Right ventricle myocardium inferior (tissue), 1 donor: Measurements from ENCODE around the gene DENND4C. TPM values are rescaled to one million over a fixed set of nuclear protein-coding genes. Genes with fewer than 3 reads are reported as not detected.
"Not testable (repeated sequence)": the region's sequence is repeated elsewhere in the genome, so short reads cannot be mapped to it uniquely, and the experiment has no call there.

ENCODE experiments used
- ATAC-seq: fragments of 200-7000 bp; cut with Tn5 transposase; one replicate; pipeline ENCODE4 v1.9.1; 2020; ENCODE audit warnings: mild to moderate bottlenecking, moderate library complexity
- DNase-seq: peaks from one replicate; pipeline ENCODE4 v3.0.0; 2021; ENCODE audit errors: missing footprints
- intact Hi-C: fragments of 100-400 bp; cut with DNase I; formaldehyde crosslinking; loops from one replicate; pipeline ENCODE4 v1.11.0; 2022
- total RNA-seq: library from RNA; stranded (reverse); fragmentation: NEBNext Ultra II Directional; extraction: Animal tissue kit (Norgen Biotek cat#: 25700); gene quantifications from one replicate; pipeline ENCODE4 v1.2.1, GENCODE V29; 2021
- donor health status: DM: no; HTN: yes; CAD: no; lungs with severe emphysema.

Gene DENND4C
- total RNA-seq, 1 donor from 2014 or later = 22.0 TPM

GRCh38 chr9:19385786-19386501 is 155.5 kb downstream of the DENND4C start:
- ATAC-seq = no peak
- intact Hi-C loops = no loop called here
- DNase-seq = peak; percentile 31

DNA sequence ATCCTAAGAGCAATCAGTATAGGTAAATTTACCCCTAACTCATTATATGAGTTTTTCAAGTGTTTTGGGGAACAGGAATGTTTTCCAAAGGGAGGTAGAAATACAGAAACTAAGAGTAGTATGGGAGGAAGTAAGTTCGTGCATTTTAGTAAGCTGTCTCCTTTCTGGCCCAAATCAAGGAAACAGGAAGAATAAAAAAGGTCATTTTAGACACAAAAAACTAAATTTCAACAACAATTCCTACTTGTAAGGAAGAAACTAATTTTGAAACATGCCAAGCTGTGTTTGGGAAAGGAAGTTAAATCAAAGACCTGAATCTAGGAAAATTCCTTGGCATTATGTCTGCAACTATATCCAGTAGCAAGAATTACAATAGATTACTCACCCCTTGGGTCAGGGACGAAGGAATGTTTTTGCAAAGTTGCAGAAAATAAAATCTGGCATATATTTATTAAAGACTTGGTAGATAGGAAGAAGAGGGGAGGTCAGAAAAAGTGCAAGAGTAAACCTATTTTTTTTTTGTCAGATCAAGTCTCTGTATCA is 156.1 kb downstream of the DENND4C start:
- DNase-seq (no peak), ATAC-seq (no peak)
- intact Hi-C loops = no loop called here

GRCh38 chr9:19387317-19387716 is 156.8 kb downstream of the DENND4C start:
- no peak for ATAC-seq
- DNase-seq = no peak

GRCh38 chr9:19389539-19389938 is 159.0 kb downstream of the DENND4C start:
- DNase-seq, intact Hi-C loops: not testable (repeated sequence)

More at GRCh38 chr9:19387317-19387716, 156.8 kb downstream of the DENND4C start:
- intact Hi-C loops = no loop called here

GRCh38 chr9:19397845-19398244 is 167.4 kb downstream of the DENND4C start:
- DNase-seq (no peak), ATAC-seq (no peak)
- intact Hi-C loops = no loop called here

More at GRCh38 chr9:19389539-19389938, 159.0 kb downstream of the DENND4C start:
- not testable (repeated sequence) for ATAC-seq

DNA sequence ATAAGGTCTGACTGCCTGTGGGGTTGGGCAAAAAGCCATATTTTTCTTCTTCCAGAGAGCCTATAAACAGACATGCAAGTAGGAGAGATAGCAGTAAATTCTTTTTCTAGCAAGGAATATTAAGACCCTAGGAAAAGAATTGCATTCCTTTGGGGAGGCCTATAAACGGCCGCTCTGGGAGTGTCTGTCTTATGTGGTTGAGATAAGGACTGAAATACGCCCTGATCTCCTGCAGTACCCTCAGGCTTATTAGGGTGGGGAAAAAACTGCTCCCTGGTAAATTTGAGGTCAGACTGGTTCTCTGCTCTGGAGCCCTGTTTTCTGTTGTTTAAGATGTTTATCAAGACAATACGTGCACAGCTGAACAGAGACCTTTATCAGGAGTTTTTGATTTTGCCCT is 172.7 kb downstream of the DENND4C start:
- DNase-seq, intact Hi-C loops, ATAC-seq: not testable (repeated sequence)

- DNase-seq (no peak), ATAC-seq (no peak)
- intact Hi-C loops = no loop called here
Measured at GRCh38 chr9:19404283-19405075, 174.0 kb downstream of the DENND4C start.

- intact Hi-C loops = no loop called here
- ATAC-seq = no peak
- DNase-seq = no peak
Measured at GRCh38 chr9:19405771-19406170, 175.3 kb downstream of the DENND4C start.

DNA sequence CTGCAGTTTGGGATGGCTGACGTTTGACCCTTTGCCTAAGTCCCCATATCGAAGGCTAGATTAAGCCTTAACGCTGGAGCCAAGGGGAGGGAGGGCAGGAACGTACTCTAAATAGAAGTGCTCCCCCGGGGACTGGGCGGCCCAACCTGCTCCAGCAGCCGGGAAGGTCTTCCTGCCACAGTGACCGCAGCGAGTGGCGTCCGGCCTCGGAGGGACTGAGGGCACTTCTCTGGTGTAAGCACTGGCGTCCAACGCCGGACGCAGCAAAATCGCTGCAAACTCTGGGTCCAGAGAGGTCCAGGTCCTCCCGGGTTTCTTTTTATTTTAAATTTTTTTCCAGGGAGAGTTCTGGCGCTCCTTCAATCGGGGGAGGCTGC is 177.8 kb downstream of the DENND4C start:
- ATAC-seq (peak; percentile 51), DNase-seq (peak; percentile 88)
- intact Hi-C loops = loop anchor here (2.0 kb wide), 2 partner anchors 28 to 48 kb away; partner anchors contain the start of gene RPS6

GRCh38 chr9:19408693-19409400 is 178.4 kb downstream of the DENND4C start, which contains the start of gene ACER2:
Gene ACER2 (plus strand): TSS chr9:19409009. CDS start chr9:19409085, 76 bp downstream.
- peak; percentile 98 for ATAC-seq
- DNase-seq = peak; percentile 98
- intact Hi-C loops = loop anchor here (2.0 kb wide), 2 partner anchors 28 to 48 kb away; partner anchors contain the start of gene RPS6

DNA sequence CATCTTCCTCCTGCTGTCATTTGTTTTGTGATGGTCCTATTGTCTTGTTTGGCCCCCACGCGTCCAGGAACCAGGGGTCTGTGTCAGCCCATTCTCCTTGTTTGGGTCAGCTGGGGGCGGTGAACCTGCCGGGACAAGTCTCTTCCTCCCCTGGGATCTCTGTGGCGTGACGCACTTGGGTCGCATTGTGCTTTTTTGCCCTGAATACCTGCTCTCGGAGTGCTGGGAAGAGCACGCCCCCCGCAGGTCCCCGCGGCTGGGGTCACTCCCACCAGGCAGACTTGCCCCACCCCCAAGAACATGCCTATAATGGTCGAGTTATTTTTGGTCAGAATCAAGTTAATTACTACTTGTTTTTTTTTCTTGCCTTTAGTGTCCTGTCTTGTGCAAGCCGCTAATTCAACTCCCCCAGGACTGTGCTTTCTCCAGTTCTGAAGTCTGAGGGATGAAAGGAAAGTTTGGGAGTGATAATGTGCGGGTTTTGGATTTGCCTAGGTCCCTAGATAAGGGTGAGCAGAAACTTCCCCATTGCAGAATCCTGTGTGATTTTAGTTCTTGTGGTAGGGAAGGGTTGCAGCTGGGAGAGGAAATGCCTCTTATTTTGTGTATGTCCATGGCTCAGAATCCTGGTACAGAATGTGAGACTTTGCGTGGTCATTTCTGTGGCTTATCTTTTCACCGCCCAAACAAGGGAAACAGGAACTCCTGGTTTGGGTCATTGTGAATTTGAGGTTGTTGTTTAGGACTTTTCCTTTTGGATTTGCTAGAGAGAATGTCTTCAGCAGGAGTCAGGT is 179.1 kb downstream of the DENND4C start:
- intact Hi-C loops = loop anchor here (2.0 kb wide), 2 partner anchors 29 to 47 kb away; partner anchors contain the start of gene RPS6
- DNase-seq (no peak), ATAC-seq (peak; percentile 8)

GRCh38 chr9:19410195-19410503 is 179.7 kb downstream of the DENND4C start:
- intact Hi-C loops = no loop called here
- ATAC-seq = no peak

GRCh38 chr9:19410594-19410993 is 180.1 kb downstream of the DENND4C start:
- ATAC-seq = no peak
- intact Hi-C loops = no loop called here
- DNase-seq = no peak

More at GRCh38 chr9:19410195-19410503, 179.7 kb downstream of the DENND4C start:
- DNase-seq = no peak

DNA sequence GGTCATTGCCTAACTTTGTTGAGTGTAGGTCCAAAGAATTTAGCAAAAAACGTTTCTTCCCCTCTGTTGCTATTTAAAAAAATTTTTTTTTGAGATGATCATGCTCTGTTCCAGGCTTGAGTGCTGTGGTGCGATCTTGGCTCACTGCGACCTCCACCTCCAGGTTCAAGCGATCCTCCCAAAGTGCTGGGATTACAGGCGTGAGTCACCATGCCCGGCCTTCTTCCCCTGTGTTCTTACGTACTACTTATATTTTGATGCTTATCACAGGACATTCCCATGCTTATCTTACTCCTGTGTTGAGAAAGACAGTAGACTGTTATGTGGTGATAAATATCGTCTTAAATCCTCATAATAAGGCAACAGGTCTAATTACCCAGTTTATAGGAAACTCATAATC is 180.8 kb downstream of the DENND4C start:
- ATAC-seq = no peak
- no peak for DNase-seq
- intact Hi-C loops = no loop called here

- DNase-seq, intact Hi-C loops, ATAC-seq: not testable (repeated sequence)
Measured at GRCh38 chr9:19413456-19413855, 183.0 kb downstream of the DENND4C start.

GRCh38 chr9:19416143-19416542 is 185.7 kb downstream of the DENND4C start:
- ATAC-seq = no peak
- intact Hi-C loops = no loop called here
- no peak for DNase-seq

GRCh38 chr9:19420877-19421276 is 190.4 kb downstream of the DENND4C start:
- DNase-seq (no peak), ATAC-seq (no peak)
- intact Hi-C loops = no loop called here
